Fibroblast of lung (primary cell): Measurements from ENCODE around the gene MEGF8.

Experiments used
- CTCF ChIP-seq, 2 donors: IDR thresholded peaks in 1 of 2; conservative IDR thresholded peaks in 1 of 2; 1 replicate in 1 of 2; 2 replicates in 1 of 2; pipeline ENCODE4 v1.5.1; 2011 to 2012; ENCODE audit warnings: low read length in 2 of 2, control low read depth in 1 of 2, inconsistent platforms in 1 of 2, low read depth in 1 of 2, mild to moderate bottlenecking in 1 of 2
- EZH2 ChIP-seq: IDR thresholded peaks from 2 replicates; pipeline ENCODE4 v1.5.1; 2012; ENCODE audit warnings: low read length, control low read depth, mild to moderate bottlenecking; ENCODE audit errors: missing control alignments

GRCh38 chr19:42291435-42291810 is 34.0 kb upstream of the MEGF8 start:
- TF ChIP-seq CTCF (conservative IDR thresholded peaks at IDR 0.05 in 1 of 2, IDR thresholded peaks at IDR 0.05 in 1 of 2; ENCODE audit: low read depth in 1 of 2, low read length in 2 of 2) (no peak), EZH2 (no peak)
